ENCODE measurements around the gene TIGD1.
"Not testable (repeated sequence)": the region's sequence is repeated elsewhere in the genome, so short reads cannot be mapped to it uniquely, and the experiment has no call there.

TIGD1 gene

DNA sequence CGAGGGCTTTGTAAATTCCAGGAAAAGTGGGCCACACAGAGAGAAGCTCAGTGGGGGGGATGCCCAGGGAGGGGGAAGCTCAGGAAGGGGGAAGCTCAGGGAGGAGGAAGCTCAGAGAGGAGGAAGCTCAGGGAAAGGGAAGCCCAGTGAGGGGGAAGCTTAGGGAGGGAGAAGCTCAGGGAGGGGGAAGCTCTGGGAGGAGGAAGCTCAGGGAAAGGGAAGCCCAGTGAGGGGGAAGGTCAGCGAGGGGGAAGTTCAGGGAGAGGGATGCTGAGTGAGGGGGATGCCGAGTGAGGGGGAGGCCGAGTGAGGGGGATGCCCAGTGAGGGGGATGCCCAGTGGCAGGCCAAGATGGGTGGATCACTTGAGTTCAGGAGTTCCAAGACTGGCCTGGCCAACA, 11.7 kb downstream of the TIGD1 start:
- no peak for DNase-seq

DNA sequence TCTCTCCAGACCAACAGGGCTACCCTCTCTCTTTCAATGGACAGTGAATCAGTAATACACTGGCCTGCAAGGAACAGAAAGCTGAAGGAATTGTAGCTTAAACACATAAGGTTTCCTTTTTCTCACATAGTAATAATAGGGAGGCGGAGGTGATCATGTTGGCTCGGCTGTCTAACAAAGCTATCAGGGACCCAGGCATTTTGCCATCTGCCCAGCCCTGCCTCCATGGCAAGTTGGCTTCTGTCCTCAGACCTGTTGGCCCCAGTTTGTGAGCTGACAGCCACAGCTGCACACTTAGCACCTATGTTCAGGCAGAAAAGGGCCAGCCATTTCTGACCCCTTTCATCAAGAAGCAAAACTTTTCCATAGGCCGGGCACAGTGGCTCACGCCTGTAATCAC, 12.9 kb downstream of the TIGD1 start:
- DNase-seq = no peak

GRCh38 chr2:232537079-232537478, 13.3 kb downstream of the TIGD1 start:
- DNase-seq = no peak

- no peak for DNase-seq
Observed at GRCh38 chr2:232535761-232536530, 14.4 kb downstream of the TIGD1 start.

DNA sequence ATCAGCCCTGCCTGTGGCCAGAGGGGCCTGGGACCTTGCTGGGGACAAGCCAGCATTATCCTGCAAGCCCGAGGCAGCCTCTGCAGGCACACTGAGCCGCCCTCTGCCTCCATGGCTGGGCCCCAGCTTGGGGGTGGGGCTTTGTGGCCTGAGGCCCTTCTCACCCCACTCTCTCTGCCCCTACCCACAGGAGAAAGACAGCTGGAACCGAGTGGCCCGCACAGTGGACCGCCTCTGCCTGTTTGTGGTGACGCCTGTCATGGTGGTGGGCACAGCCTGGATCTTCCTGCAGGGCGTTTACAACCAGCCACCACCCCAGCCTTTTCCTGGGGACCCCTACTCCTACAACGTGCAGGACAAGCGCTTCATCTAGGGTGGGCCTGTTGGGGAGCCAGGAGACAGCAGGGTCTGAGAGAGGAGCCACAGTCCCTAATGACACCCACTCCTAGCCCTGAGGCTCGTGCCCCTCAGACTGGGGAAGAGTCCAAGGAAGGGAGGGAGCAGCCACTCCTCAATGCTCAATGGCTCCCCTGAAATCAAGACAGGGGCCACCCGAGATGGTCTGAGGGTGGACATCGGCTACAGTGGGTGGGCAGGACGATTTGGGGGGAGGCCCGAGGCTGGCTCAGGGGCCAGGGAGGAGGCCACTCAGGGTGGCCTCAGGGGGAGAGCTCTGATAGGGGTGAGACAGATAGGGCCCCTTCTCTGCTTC, 15.3 kb downstream of the TIGD1 start:
- DNase-seq = no peak

DNA sequence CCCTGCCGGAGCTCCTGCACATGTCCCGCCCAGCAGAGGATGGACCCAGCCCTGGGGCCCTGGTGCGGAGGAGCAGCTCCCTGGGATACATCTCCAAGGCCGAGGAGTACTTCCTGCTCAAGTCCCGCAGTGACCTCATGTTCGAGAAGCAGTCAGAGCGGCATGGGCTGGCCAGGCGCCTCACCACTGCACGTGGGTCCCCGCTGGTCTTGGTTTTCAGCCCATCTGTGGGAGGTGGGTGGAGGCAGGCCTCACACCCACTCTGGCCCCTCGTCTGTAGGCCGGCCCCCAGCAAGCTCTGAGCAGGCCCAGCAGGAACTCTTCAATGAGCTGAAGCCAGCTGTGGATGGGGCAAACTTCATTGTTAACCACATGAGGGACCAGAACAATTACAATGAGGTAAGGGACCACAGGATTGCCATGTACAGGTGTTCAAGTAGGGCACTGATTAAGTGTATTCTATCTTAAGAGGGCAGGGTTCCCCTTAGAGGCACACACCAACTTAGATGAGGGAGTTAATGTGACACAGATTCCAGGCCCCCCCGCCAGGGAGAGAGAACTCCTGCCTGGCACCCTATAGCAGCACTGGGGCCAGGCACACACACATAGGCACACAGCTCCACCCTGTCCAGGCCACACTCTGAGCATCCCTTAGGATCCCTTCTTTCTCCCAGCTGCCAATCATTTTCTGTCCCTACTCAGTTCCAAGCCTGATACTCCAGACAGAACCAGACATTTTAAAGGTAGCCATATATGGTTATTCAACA, 16.2 kb downstream of the TIGD1 start:
- no peak for DNase-seq

GRCh38 chr2:232532821-232533220, 17.5 kb downstream of the TIGD1 start:
- DNase-seq = not testable (repeated sequence)

DNA sequence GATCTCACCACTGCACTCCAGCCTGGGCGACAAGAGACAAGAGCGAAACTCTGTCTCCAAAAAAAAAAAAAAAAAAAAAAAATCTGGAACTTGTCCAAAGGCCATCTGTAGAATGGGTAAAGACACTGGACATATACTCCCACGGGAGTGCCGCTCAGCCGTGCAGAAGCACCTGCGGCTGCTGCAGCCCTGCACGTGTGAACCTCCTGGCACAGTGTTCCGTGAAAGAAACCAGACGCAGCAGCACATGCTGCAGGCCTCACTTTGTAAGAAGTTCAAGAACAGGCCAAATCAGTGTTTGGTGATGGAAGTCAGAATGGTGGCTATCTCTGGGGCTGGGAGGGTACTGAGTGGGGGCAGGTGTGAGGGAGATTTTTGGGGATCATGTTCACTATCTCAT, 17.9 kb downstream of the TIGD1 start:
- DNase-seq = no peak

GRCh38 chr2:232530626-232531260, 19.6 kb downstream of the TIGD1 start:
- DNase-seq = no peak

GRCh38 chr2:232529806-232530547, 20.4 kb downstream of the TIGD1 start:
- DNase-seq = no peak

- no peak for DNase-seq
Observed at GRCh38 chr2:232528746-232529460, 21.5 kb downstream of the TIGD1 start.

- DNase-seq = no peak
Observed at GRCh38 chr2:232527905-232528470, 22.4 kb downstream of the TIGD1 start.

GRCh38 chr2:232526372-232526941, 23.9 kb downstream of the TIGD1 start:
- DNase-seq = no peak

GRCh38 chr2:232525791-232526371, 24.5 kb downstream of the TIGD1 start, which contains the start of gene CHRND:
CHRND (plus strand) TSS chr2:232526160; CDS start chr2:232526216, 56 bp downstream.
- no peak for DNase-seq

DNA sequence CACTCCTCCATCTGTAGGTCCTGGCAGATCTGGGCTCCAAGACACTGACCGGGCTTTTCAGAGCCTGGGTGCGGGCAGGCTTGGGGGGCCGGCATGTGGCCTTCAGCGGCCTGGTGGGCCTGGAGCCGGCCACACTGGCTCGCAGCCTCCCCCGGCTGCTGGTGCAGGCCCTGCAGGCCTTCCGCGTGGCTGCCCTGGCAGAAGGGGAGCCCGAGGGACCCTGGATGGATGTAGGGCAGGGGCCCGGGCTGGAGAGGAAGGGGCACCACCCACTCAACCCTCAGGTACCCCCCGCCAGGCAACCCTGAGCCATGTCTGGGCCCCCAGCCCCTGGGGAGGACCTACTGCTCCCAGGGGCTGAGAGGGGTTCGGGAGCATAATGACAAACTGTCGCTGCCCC, 25.2 kb downstream of the TIGD1 start:
- DNase-seq = no peak

DNA sequence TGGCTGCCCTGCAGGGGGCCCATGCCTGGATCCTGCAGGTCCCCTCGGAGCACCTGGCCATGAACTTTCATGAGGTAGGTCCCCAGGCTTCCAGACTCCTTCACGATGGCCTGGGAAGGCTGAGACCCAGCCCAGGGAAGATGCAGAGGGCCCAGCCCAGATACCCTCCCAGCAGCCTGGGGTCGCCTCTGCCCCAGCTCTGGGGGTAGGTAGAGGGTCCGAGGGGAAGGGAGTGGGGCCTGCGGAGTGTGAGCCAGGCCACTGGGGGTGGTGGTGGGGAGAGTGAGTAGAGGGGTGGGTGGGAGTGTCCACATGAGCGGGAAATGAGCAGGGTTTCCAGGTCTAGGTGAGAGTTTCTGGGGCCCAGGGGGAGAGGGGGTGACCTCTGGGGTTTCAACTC, 25.6 kb downstream of the TIGD1 start:
- no peak for DNase-seq

- DNase-seq = no peak
Observed at GRCh38 chr2:232523682-232524597, 26.4 kb downstream of the TIGD1 start.

DNA sequence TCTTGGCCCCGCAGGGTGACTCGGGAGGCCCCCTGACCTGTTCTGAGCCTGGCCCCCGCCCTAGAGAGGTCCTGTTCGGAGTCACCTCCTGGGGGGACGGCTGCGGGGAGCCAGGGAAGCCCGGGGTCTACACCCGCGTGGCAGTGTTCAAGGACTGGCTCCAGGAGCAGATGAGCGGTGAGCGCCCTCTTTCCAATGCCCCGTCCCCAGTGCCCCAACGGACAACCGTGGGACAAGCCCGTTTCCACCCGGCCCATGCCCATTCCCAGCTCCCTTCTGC, 27.0 kb downstream of the TIGD1 start:
- DNase-seq = no peak

DNA sequence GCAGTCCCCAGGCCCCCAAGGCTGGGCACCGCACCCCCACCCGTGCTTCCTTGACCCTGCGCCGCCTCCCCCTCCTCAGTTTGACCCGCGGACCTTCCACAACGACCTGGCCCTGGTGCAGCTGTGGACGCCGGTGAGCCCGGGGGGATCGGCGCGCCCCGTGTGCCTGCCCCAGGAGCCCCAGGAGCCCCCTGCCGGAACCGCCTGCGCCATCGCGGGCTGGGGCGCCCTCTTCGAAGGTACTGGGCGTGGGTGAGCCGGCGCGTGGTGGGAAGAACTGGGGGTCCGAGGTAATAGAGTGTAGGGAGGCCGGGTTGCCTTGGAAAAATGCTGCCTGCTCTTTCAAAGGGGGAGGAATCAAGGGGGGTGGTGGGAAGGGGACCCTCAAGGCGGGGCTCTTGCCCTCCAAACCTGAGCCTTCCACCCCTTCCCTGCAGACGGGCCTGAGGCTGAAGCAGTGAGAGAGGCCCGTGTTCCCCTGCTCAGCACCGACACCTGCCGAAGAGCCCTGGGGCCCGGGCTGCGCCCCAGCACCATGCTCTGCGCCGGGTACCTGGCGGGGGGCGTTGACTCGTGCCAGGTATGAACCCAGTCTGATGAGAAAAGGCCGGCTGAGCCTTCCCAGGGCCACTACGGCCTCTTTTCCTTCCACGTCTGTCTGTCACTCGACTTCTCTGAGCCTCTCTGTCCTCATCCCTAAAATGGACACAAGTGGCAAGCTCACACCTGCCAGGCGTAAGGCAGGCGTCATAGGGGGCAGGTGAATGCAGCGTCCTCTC, 27.5 kb downstream of the TIGD1 start:
- DNase-seq = no peak

All from GF-D8 (cell line).